Measurements from ENCODE around the gene TTL.

- TF ChIP-seq CTCF (IDR thresholded peaks at IDR 0.05) = no peak
- TF ChIP-seq POLR2A (IDR thresholded peaks at IDR 0.05) = no peak
These were observed 37.5 kb downstream of the TTL start for GRCh38 chr2:112519506-112519905.
